GM13976 (cell line): ENCODE results near the gene ADA.
A peak's percentile ranks its signal among the peaks of the same experiment; 100 is the strongest.

Source experiments
- DNase-seq: peaks from one replicate; pipeline ENCODE4 v3.0.0; 2012; ENCODE audit warnings: low spot score
- in situ Hi-C: fragments of 300-500 bp; cut with MboI; formaldehyde crosslinking; loops from one replicate; pipeline ENCODE4 v1.12.0; 2022; ENCODE audit warnings: low sequenced_read_pairs, mixed read lengths, inconsistent platforms; ENCODE audit not compliant: unreplicated experiment
- TF ChIP-seq, protein P1 (sequence below): IDR thresholded peaks from 2 replicates; pipeline ENCODE4 v1.5.1; 2012; ENCODE audit warnings: borderline replicate concordance, mild to moderate bottlenecking; ENCODE audit not compliant: insufficient read depth; ENCODE audit errors: extremely low read depth, missing control alignments, control extremely low read depth

Gene ADA

DNA sequence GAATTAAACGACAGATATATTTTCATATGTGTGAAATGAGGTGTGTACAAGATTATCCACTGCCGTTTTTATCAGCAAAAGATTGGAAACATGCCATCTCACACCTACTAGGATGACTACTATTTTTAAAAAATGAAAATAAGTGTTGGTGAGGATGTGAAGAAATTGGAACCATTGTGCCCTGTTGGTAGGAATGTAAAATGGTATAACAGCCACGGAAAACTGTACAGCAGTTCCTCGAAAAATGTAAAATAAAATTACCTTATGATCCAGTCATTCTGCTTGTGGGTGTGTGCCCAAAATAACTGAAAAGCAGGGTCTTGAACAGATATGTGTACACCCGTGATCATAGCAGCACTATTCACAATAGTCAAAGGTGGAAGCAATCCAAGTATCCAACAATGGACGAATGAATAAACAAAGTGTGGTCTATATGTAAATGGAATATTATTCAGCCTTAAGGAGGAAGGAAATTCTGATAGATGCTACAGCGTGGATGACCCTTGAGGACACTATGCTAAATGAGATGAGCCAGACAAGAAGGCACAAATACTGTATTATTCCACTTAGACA lies 36.6 kb upstream of the ADA start:
- TF ChIP-seq, protein P1, sequence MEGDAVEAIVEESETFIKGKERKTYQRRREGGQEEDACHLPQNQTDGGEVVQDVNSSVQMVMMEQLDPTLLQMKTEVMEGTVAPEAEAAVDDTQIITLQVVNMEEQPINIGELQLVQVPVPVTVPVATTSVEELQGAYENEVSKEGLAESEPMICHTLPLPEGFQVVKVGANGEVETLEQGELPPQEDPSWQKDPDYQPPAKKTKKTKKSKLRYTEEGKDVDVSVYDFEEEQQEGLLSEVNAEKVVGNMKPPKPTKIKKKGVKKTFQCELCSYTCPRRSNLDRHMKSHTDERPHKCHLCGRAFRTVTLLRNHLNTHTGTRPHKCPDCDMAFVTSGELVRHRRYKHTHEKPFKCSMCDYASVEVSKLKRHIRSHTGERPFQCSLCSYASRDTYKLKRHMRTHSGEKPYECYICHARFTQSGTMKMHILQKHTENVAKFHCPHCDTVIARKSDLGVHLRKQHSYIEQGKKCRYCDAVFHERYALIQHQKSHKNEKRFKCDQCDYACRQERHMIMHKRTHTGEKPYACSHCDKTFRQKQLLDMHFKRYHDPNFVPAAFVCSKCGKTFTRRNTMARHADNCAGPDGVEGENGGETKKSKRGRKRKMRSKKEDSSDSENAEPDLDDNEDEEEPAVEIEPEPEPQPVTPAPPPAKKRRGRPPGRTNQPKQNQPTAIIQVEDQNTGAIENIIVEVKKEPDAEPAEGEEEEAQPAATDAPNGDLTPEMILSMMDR, result no peak
- in situ Hi-C loops, result loop anchor here (5.0 to 10.0 kb wide), 2 partner anchors 34 to 177 kb away; no protein-coding TSS in a partner anchor
- no peak for DNase-seq

DNA sequence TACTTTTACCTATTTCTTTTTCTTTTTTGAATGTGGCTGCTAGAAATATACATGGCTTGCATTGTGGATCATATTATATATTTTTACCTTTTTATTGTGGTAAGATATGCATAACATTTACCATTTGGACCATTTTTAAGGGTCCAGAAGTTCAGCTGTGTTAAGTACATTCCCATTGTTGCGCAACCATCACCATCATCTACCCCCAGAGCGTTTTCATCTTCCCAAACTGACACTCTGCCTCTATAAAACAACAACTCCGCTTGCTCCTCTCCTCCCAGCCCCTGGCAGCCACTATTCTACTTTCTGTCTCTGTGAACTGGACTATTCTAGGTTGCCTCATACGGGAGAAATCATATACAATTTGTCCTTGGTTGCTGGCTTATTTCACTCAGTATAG lies 35.4 kb upstream of the ADA start:
- TF ChIP-seq, protein P1, result no peak
- in situ Hi-C loops, result loop anchor here (5.0 to 10.0 kb wide), 2 partner anchors 35 to 178 kb away; no protein-coding TSS in a partner anchor
- DNase-seq, result no peak

DNA sequence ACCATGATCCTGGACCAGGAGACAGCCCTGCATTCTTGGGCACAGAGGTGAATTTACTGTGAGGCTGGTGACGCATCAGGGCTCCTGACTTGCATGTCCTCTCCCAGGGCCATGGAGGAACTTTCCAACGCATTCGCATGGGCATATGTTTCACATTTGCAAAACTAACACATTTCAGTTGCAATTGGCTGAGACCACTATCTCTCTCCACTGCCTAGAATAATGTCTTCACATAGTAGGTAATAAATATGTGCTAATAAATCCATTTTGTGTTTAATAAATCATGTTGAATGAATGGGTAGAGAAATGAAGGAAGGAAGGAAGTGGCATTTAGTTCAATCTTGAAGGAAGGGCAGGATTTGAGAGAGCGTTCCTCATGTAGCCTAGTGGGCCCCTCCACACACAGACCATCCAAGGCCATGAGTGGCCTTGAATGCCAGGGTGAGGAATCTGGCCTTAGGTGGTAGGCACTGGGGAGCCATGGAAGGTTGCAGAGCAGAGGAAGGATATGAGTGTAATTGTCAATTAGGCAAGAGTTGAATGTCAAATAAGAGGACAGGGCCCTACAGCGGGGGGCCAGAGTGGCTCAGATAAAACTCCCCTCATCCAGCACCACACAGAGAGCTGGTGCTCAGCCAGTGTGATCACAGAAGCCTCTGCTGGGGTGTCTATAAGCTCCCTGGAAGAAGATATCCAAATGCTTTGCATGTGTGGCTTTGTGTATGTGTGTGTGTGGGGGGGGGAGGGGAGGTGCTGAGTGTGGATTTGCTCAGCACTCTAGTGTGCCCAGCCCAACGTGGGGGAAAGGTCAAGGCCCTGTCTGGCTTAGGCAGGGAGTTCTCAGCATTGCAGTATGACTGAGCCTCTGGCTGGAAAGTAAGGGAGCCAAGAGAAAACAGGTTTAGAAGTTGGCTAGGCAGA lies 32.8 kb upstream of the ADA start:
- in situ Hi-C loops, result loop anchor here (10.0 kb wide), 1 partner anchor 180 kb away; no protein-coding TSS in a partner anchor
- TF ChIP-seq, protein P1, result no peak
- no peak for DNase-seq

GRCh38 chr20:44683263-44684046 lies 32.0 kb upstream of the ADA start:
- peak; percentile 86 for DNase-seq
- TF ChIP-seq, protein P1, result peak; percentile 71
- in situ Hi-C loops, result loop anchor here (10.0 kb wide), 1 partner anchor 181 kb away; no protein-coding TSS in a partner anchor

DNA sequence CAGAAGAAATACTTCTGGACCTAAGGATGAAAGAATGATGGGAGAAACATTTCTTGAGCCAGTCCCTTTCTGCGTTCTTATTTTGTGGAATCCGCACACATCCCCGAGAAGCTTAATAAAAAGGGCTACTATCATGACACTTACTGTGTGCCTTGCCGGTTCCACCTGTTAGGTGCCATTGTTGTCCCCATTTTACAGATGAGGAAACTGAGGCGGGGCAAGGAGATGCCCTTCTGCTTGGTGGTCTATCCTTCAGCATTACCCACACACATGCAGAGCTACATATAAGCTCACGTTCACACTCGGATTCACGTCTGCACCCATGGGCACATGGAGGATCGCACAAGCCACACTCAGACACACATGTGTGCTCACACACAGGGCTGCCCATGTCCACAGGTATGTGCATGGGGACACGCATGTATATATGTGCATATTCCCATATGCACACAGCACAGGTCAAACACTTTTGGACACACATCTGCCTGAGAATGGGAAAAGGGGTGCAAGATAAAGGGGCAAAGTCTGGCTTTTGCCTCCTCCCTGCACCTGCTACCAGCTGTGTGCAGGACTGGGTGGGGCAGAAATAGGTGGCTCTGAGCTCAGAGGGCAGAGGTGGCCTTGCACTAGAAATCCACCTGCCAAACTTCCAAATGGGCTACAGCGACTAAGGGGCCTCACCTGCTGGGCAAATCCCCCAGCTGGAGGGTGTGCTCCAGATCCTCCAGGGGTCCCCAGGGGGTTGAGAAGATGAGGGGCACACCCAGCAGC lies 30.5 kb upstream of the ADA start:
- no peak for DNase-seq
- in situ Hi-C loops, result loop anchor here (10.0 kb wide), 1 partner anchor 183 kb away; no protein-coding TSS in a partner anchor
- TF ChIP-seq, protein P1, result no peak

GRCh38 chr20:44678990-44679611 lies 27.6 kb upstream of the ADA start:
- in situ Hi-C loops, result no loop called here
- TF ChIP-seq, protein P1, result no peak
- DNase-seq, result no peak
